ENCODE data around the gene IFNA7. TPM values are rescaled to one million over a fixed set of nuclear protein-coding genes. Genes with fewer than 3 reads are reported as not detected.
"Not testable (repeated sequence)": the region's sequence is repeated elsewhere in the genome, so short reads cannot be mapped to it uniquely, and the experiment has no call there.

IFNA7 gene
- total RNA-seq, 1 donor from 2014 or later = not detected

DNA sequence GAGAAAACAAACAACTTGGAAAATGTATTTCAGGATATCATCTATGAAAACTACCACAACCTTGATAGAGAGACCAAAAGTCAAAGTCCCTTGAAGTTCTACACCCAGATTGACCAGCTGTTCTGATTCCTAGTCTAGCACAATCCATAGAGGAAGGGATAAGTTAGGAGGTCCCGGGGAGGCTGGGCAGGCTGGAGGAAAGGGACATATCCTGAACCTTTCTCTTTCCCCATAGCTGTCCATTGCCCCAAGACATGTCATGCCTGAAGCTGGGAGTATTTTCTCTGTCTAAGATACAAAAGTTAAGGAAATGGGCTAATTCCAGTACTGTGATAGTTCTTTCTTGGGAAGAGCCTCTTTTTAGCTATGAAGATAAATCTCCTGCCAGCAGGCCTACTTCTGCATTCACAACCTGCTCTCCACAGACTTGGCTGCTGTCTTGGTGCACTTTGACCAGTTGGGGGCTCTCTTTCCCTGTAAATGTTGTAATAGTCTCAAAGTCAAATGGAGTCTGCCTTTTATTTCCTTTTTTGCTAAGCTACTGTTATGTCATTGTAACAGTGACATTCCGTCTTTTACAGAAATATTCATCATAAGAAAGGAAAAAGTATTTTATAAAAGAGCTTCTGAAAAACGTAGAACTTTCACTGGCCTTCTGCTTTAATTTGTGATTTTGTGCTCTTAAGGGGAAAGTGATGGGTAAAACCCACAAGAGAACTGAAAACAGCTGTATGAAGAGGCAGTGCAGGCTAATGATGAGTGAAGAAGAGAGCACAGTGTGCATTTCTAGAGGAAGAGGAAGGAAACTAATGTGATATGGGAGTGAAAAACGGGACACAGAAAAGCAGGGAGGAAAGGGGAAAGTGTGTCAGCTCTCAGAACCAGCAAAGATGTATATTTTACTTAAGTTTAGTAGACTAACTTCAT, 18.9 kb downstream of the IFNA7 start:
- DNase-seq (ENCODE audit: extremely low read depth, low read depth, low spot score) = not testable (repeated sequence)

DNA sequence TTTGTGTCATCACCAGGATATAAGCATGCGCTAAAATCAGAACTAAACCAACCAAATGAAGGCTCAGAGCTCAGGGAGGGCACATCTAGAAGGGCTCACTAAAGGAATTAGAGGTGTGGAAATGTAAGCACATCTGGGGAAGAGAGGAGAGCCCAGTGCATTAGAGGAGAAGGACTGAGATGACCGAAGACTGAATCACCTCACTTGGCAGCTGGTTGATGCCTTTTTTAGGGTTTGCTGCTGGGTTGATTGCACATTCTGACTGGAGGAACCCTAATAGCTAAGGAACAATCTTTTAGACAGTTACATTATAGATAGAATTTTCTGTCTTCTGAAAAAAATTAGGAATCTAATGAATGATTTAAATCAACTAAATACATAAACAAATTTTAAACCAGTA, 27.3 kb downstream of the IFNA7 start:
- no peak for DNase-seq (ENCODE audit: extremely low read depth, low read depth, low spot score)

- DNase-seq (ENCODE audit: extremely low read depth, low read depth, low spot score) = no peak
Measured at GRCh38 chr9:21172156-21172555, 29.8 kb downstream of the IFNA7 start.

DNA sequence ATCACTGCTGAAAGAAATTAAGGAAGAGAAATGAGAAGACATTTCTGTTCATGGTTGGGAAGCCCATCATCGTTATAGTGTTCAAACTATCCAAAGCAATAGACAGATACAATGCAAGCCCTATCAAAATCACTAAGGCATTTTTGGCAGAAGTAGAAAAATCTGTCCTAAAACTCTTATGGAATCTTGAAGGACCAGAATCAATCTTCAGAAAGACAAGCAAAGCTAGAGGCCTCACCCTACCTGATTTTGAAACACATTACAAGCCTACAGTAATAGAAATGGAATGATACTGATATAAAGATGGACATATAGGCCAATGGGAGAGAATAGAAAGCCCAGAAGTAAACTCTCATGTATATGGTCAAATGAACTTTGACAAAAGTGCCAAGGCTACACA, 30.7 kb downstream of the IFNA7 start:
- no peak for DNase-seq (ENCODE audit: extremely low read depth, low read depth, low spot score)

DNA sequence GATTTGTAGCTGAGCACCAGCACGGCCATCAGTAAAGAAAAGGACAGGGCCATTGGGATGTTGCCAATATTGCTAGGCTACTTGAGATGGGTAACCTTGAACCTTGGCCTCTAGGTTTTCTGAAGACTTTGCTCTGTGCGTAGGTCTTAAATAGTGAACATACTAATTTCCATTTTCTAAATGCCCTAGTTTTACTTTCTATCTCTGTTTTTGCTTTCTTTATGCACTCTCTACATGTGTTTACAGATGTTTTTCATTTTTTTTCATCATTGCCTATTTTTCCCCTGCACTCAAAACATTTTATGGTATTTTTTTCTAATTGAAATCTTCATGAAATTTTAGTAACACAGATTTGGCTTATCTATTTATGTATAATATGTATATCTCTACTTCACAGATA, 35.4 kb downstream of the IFNA7 start, which contains the start of gene IFNA21:
IFNA21 (minus strand) TSS at position 101 of the 400 bp plus-strand sequence; CDS start at position 53, 48 bp downstream.
- DNase-seq (ENCODE audit: extremely low read depth, low read depth, low spot score) = not testable (repeated sequence)

DNA sequence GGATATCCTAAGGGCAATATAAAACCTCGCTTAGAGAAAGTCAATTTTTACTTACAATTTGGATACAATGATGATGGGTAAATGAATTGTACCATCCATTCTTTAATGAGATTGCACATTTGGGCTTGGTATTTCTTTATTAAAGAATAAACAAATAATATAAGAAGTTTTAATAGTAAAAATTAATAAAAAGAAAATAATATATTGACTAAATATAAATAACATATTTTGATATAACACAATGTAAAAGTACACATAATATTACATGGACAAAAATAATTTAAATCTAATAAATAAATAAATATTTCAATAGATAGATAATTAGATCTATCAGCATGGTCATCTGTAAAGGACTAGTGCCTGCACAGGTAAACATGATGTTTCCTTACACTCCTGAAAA, 36.5 kb downstream of the IFNA7 start:
- no peak for DNase-seq (ENCODE audit: extremely low read depth, low read depth, low spot score)

DNA sequence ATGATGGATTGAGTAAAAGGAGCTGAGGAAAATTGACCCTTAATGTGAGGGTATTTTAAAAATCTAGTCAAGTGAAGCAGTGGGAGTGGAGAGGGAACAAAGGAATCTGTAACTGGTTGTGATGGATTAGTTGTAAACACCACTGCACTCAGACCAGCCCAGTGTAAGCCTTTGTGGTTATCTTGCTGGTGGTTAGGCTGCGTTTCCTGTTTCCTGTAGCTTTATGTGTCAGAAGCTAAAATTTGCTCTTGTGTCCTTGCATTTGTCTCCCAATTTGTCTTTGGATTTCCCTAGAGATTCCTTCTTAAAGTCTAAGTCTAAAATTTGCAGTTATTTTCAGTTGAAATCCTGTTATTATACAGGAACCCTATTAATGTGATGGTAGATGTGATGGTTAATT, 41.8 kb downstream of the IFNA7 start:
- peak; percentile 50 for DNase-seq (ENCODE audit: extremely low read depth, low read depth, low spot score)

DNA sequence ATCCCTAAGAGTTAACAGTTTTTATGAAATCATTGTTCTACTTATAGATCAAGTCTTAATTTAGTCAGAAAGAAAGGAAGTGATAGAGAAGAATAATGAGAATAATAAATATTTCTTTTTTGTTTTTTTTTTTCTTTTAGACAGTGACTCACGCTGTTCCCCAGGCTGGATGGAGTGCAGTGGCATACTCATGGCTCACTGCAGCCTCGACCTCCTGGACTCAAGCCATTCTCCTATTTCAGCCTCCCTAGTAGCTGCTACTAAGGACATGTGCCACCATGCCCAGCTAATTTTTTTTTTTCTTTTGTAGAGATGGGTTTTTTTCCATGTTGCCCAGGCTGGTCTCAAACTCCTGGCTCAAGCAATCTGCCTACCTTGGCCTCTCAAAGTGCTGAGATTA, 46.5 kb downstream of the IFNA7 start:
- DNase-seq (ENCODE audit: extremely low read depth, low read depth, low spot score) = no peak

GRCh38 chr9:21154018-21154608, 47.9 kb downstream of the IFNA7 start:
- peak; percentile 18 for DNase-seq (ENCODE audit: extremely low read depth, low read depth, low spot score)

DNA sequence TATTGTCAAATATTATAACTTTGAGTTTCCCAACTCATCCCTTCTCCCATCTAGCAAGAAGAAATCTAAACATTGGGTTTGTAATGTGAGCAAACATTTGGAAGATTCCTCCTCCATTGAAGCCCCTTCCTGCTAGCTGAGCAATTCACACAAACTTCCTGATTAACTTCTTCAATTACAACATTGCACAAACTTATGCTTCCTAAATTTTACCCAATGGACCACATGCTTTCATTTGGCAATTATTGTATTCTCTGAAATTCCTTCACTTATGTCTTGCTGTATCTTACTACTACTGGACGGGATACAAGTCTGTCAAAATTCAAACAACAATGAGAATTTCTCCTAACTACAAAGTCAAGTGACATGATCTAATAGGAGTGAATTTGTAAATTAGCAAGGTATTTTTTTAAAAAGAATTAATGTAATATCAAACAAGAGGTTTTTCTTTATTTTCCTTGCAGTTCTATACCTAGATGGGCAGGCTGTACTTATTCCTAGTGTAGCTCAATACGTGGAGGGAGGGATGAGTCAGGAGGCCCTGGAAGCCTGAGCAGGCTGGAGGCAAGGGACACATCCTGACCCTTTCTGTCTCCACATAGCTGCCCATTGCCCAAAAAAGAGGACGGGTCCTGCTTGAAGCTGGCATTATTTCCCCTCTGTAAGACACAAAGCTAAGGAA, 48.5 kb downstream of the IFNA7 start:
- no peak for DNase-seq (ENCODE audit: extremely low read depth, low read depth, low spot score)

Other genes starting within 250 kb of the IFNA7 start
- 2.0 and 2.8 TPM in 2 replicates for gene HACD4, start 170.6 kb downstream of the IFNA7 start, total RNA-seq
- gene IFNB1, start 124.3 kb downstream of the IFNA7 start, total RNA-seq = not detected in 2 replicates
- not detected in 2 replicates for gene IFNW1, start 60.4 kb downstream of the IFNA7 start, total RNA-seq
- gene IFNA21, start 35.5 kb downstream of the IFNA7 start, total RNA-seq = not detected in 2 replicates
- not detected in 2 replicates for gene IFNA4, start 14.6 kb downstream of the IFNA7 start, total RNA-seq
- gene IFNA10, start 4.9 kb upstream of the IFNA7 start, total RNA-seq = not detected in 2 replicates
- not detected in 2 replicates for gene IFNA16, start 15.1 kb upstream of the IFNA7 start, total RNA-seq
- not detected in 2 replicates for gene IFNA17, start 26.0 kb upstream of the IFNA7 start, total RNA-seq
- gene IFNA14, start 37.8 kb upstream of the IFNA7 start, total RNA-seq = not detected in 2 replicates
- gene IFNA5, start 103.1 kb upstream of the IFNA7 start, total RNA-seq = not detected in 2 replicates
- 29.3 and 31.4 TPM in 2 replicates for gene KLHL9, start 133.2 kb upstream of the IFNA7 start, total RNA-seq
- gene IFNA6, start 148.7 kb upstream of the IFNA7 start, total RNA-seq = not detected in 2 replicates
- gene IFNA13, start 165.9 kb upstream of the IFNA7 start, total RNA-seq = not detected in 2 replicates
- not detected in 2 replicates for gene IFNA2, start 183.2 kb upstream of the IFNA7 start, total RNA-seq
- gene IFNA8, start 206.9 kb upstream of the IFNA7 start, total RNA-seq = not detected in 2 replicates
- not detected in 2 replicates for gene IFNA1, start 238.2 kb upstream of the IFNA7 start, total RNA-seq

Data from glomerular endothelial cell (primary cell).